Left lung (tissue), 10 donors: ENCODE measurements around the gene KRTAP10-5. TPM values are rescaled to one million over a fixed set of nuclear protein-coding genes. Genes with fewer than 3 reads are reported as not detected.
"Not testable (repeated sequence)": the region's sequence is repeated elsewhere in the genome, so short reads cannot be mapped to it uniquely, and the experiment has no call there.

Experiments used
- ATAC-seq: fragments of 200-7000 bp; cut with Tn5 transposase; one replicate; pipeline ENCODE4 v1.9.1; 2020; ENCODE audit warnings: moderate library complexity
- DNase-seq, 4 donors: peaks; one replicate each; pipeline ENCODE4 v3.0.0-alpha.2; 2013 to 2020
- H3K27ac ChIP-seq, 2 donors: fragments of 200-600 bp; sonication (generic) in 1 of 2; one replicate each; pipeline versions ENCODE4 v1.5.0 to v1.8.0; 2020 to 2021
- H3K27me3 ChIP-seq, 2 donors: fragments of 200-600 bp; sonication (generic) in 1 of 2; one replicate each; pipeline versions ENCODE4 v1.5.0 to v1.8.0; 2020 to 2021
- H3K36me3 ChIP-seq, 2 donors: fragments of 200-600 bp; sonication (generic) in 1 of 2; one replicate each; pipeline versions ENCODE4 v1.5.0 to v1.8.0; 2020 to 2021
- H3K4me1 ChIP-seq, 2 donors: fragments of 200-600 bp; one replicate each; pipeline ENCODE4 v1.8.0; 2021
- H3K4me3 ChIP-seq, 2 donors: fragments of 200-600 bp; sonication (generic) in 1 of 2; one replicate each; pipeline versions ENCODE4 v1.5.0 to v1.8.0; 2020 to 2021; ENCODE audit warnings: mild to moderate bottlenecking in 1 of 2
- H3K9me3 ChIP-seq, 2 donors: fragments of 200-600 bp; sonication (generic) in 1 of 2; one replicate each; pipeline versions ENCODE4 v1.5.0 to v1.8.0; 2020 to 2021
- intact Hi-C, 2 donors: fragments of 100-400 bp; cut with DNase I; formaldehyde crosslinking; loops; one replicate each; pipeline versions ENCODE4 v1.11.2 to v1.14.2; 2022
- polyA plus RNA-seq, 6 donors: library from polyadenylated mRNA; unstranded; fragments of 120-200 nt; gene quantifications; one replicate each; pipeline ENCODE4 v1.2.1, GENCODE V29; 2013; ENCODE audit not compliant: insufficient read length in 6 of 6
- total RNA-seq, 2 donors: library from RNA; stranded (reverse); fragmentation: NEBNext Ultra II Directional; extraction: Animal tissue kit (Norgen Biotek cat#: 25700); gene quantifications; one replicate each; pipeline ENCODE4 v1.2.1, GENCODE V29; 2021
- TF ChIP-seq, protein P1 (sequence below), 2 donors: fragments of 200-600 bp; sonication (generic) in 1 of 2; IDR thresholded peaks; one replicate each; pipeline versions ENCODE4 v1.5.0 to v1.8.0; 2021; ENCODE audit warnings: antibody characterized with exemption in 2 of 2
- donor health status: DM: no; HTN: yes; CAD: no.
- donor health status: DM: no; HTN: no; CAD: no.

The KRTAP10-5 gene
- total and polyA plus RNA-seq, 8 donors: not detected

- TF ChIP-seq, protein P1, sequence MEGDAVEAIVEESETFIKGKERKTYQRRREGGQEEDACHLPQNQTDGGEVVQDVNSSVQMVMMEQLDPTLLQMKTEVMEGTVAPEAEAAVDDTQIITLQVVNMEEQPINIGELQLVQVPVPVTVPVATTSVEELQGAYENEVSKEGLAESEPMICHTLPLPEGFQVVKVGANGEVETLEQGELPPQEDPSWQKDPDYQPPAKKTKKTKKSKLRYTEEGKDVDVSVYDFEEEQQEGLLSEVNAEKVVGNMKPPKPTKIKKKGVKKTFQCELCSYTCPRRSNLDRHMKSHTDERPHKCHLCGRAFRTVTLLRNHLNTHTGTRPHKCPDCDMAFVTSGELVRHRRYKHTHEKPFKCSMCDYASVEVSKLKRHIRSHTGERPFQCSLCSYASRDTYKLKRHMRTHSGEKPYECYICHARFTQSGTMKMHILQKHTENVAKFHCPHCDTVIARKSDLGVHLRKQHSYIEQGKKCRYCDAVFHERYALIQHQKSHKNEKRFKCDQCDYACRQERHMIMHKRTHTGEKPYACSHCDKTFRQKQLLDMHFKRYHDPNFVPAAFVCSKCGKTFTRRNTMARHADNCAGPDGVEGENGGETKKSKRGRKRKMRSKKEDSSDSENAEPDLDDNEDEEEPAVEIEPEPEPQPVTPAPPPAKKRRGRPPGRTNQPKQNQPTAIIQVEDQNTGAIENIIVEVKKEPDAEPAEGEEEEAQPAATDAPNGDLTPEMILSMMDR (IDR thresholded peaks at IDR 0.05): no peak
- peak in 1 of 4 donors; percentile 30 for DNase-seq
- Histone ChIP-seq H3K4me1 (no peaks in the 10 kb centered on the region), H3K27me3 (peaks cover 4 to 58% of the 10 kb centered on the region in 2 donors), H3K36me3 (no peaks in the 10 kb centered on the region), H3K27ac (no peak overlapping the region), H3K9me3 (no peaks in the 10 kb centered on the region), H3K4me3 (no peak overlapping the region)
- intact Hi-C loops: no loop called here
- no peak for ATAC-seq
Observed at GRCh38 chr21:44555200-44555875, 25.1 kb downstream of the KRTAP10-5 start.

- H3K9me3 ChIP-seq: no peaks in the 10 kb centered on the region
- peak in 1 of 4 donors; percentile 26 for DNase-seq
Observed at GRCh38 chr21:44552681-44553080, 27.7 kb downstream of the KRTAP10-5 start.

DNA sequence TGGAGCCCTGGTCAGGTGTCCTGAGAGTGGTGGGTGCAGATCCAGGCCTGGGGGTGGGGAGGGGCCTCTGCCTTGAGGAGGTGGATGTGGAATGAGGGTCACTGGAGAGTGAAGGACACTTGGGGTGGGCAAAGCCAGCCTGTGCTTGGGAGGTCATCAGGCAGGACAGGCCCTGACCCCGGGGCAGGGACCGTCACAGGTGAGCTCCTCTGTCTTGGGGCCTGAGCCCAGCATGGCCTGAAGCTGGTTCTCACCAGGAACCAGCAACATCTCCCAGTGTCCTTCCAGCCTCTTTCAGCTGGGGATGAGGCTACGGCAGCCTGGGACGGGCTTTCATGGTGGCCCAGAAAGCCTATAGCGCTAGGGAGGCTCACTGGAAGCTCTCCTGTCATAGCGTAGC lies 28.3 kb downstream of the KRTAP10-5 start:
- H3K36me3 ChIP-seq: no peaks in the 10 kb centered on the region
- no peaks in the 10 kb centered on the region for H3K4me1 ChIP-seq
- TF ChIP-seq, protein P1 (IDR thresholded peaks at IDR 0.05): no peak
- H3K4me3 ChIP-seq: no peak overlapping the region
- ATAC-seq (no peak), DNase-seq (peak in 1 of 4 donors; percentile 37)
- no peak overlapping the region for H3K27ac ChIP-seq
- intact Hi-C loops: no loop called here
- H3K9me3 ChIP-seq: no peaks in the 10 kb centered on the region
- peaks cover under 1 to 76% of the 10 kb centered on the region in 2 donors for H3K27me3 ChIP-seq

More at GRCh38 chr21:44552681-44553080, 27.7 kb downstream of the KRTAP10-5 start:
- no peak overlapping the region for H3K4me3 ChIP-seq
- H3K27ac ChIP-seq: no peak overlapping the region
- H3K4me1 ChIP-seq: no peaks in the 10 kb centered on the region
- H3K27me3 ChIP-seq: peaks cover 4 to 77% of the 10 kb centered on the region in 2 donors
- H3K36me3 ChIP-seq: no peaks in the 10 kb centered on the region
- TF ChIP-seq, protein P1 (IDR thresholded peaks at IDR 0.05): no peak
- ATAC-seq: no peak
- intact Hi-C loops: no loop called here

DNA sequence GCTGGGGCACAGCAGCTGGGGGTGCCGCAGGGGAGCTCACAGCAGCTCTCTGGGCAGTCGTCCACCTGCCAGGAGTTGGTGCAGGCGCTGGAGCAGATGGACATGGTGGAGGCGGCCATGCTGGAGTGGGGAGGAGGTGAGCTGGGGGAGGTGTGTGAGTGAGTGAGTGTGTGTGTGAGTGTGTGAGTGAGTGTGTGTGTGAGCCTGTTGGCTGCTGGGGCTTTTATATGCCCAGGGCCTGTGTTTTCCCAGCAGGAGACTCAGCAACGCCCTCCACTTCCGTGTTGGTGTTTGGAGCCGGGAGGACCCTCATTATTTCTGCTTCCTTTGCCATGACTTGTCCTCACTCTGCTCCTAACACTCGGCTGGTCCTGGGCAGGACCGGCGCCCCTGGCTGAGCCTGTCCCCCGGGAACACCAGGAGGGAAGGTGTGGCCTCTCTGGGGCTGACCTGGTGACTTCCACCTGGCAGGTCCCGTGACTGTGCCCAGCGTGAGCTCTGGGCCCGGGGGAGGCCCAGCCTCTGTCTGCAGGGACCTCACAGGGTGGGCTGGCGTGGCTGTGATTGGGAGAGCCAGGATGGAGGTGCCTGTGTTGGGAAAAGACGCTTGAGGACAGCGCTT lies 29.0 kb downstream of the KRTAP10-5 start, which contains the start of gene KRTAP10-2:
TSS of gene KRTAP10-2 (minus strand) at position 166 of the 622 bp plus-strand sequence. CDS start at position 119, 47 bp downstream.
- Histone ChIP-seq H3K27ac (no peak within 1 kb of the TSS), H3K36me3 (no peaks in the 10 kb centered on the region), H3K4me1 (no peaks in the 10 kb centered on the region), H3K27me3 (peaks cover 0 to 75% of the 10 kb centered on the region in 2 donors), H3K4me3 (no peak within 1 kb of the TSS), H3K9me3 (peaks cover 0 to 3% of the 10 kb centered on the region in 2 donors)
- DNase-seq (peak in 1 of 4 donors; percentile 71), ATAC-seq (no peak)
- intact Hi-C loops: no loop called here
- TF ChIP-seq, protein P1 (IDR thresholded peaks at IDR 0.05): no peak

DNA sequence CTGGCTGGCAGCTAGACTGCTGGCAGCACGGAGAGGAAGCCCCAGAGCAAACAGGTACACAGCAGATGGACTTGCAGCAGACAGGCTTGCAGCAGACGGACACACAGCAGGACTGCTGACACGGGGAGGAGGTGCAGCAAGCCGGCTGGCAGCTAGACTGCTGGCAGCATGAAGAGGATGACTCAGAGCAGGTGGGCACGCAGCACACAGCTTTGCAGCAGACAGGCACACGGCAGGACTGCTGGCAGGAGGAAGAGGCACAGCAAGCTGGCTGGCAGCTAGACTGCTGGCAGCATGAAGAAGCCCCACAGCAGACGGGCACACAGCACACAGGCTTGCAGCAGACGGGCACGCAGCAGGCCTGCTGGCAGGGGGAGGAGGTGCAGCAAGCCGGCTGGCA lies 29.6 kb downstream of the KRTAP10-5 start:
- peaks cover 0 to 72% of the 10 kb centered on the region in 2 donors for H3K27me3 ChIP-seq
- no peaks in the 10 kb centered on the region for H3K4me1 ChIP-seq
- TF ChIP-seq, protein P1 (IDR thresholded peaks at IDR 0.05): no peak
- ATAC-seq (no peak), DNase-seq (peak in 1 of 4 donors; percentile 58)
- peaks cover 0 to 9% of the 10 kb centered on the region in 2 donors for H3K9me3 ChIP-seq
- no peak overlapping the region for H3K4me3 ChIP-seq
- no peak overlapping the region for H3K27ac ChIP-seq
- intact Hi-C loops: no loop called here
- H3K36me3 ChIP-seq: no peaks in the 10 kb centered on the region

DNA sequence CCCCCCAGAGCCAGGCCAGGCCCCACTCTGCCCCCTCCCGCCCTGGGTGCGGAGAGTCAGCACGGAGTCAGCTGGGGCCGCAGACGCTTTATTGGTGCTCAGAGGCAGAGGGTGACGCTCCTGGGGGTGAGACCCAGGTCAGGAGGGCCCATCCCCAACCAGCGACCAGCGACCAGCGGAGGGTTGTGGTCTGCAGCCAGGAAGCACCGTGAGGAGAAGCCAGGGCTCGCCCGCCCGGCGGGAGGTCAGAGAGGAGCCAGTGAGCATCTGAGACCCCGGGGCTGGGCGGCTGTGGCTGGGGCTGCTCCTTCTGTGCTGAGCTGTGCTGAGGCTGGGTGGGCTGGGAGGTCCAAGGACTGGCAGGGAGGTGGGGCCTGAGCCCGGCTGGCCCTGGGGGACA lies 30.1 kb downstream of the KRTAP10-5 start:
- H3K9me3 ChIP-seq, H3K4me1 ChIP-seq, H3K4me3 ChIP-seq, H3K27ac ChIP-seq, intact Hi-C loops, H3K36me3 ChIP-seq, ATAC-seq: not testable (repeated sequence)
- DNase-seq: peak in 1 of 4 donors; percentile 78
- peaks cover 0 to 67% of the 10 kb centered on the region in 2 donors for H3K27me3 ChIP-seq
